HEK293T (cell line): ENCODE data around the gene RPS6KA5.

Experiments used
- ARNT ChIP-seq: fragments of 450-650 bp; IDR thresholded peaks from 2 replicates; pipeline ENCODE4 v1.6.1; 2017; ENCODE audit warnings: mild to moderate bottlenecking
- BHLHE40 ChIP-seq: fragments of 450-650 bp; IDR thresholded peaks from 2 replicates; pipeline ENCODE4 v1.6.1; 2016; ENCODE audit warnings: mild to moderate bottlenecking, moderate library complexity, borderline replicate concordance
- CTBP1 ChIP-seq: fragments of 450-650 bp; IDR thresholded peaks from 2 replicates; pipeline ENCODE4 v1.6.1; 2016; ENCODE audit warnings: borderline replicate concordance
- ELF4 ChIP-seq: fragments of 450-650 bp; IDR thresholded peaks from 2 replicates; pipeline ENCODE4 v1.6.1; 2017; ENCODE audit warnings: antibody characterized with exemption
- FOXA1 ChIP-seq: fragments of 450-650 bp; IDR thresholded peaks from 2 replicates; pipeline ENCODE4 v1.6.1; 2016; ENCODE audit warnings: mild to moderate bottlenecking
- FOXM1 ChIP-seq: fragments of 450-650 bp; IDR thresholded peaks from 2 replicates; pipeline ENCODE4 v1.6.1; 2017; ENCODE audit warnings: mild to moderate bottlenecking, borderline replicate concordance
- NFRKB ChIP-seq: fragments of 450-650 bp; IDR thresholded peaks from 2 replicates; pipeline ENCODE4 v1.6.1; 2016; ENCODE audit warnings: mild to moderate bottlenecking, moderate library complexity
- SP1 ChIP-seq: fragments of 450-650 bp; IDR thresholded peaks from 2 replicates; pipeline ENCODE4 v1.6.1; 2017
- TARDBP ChIP-seq: fragments of 450-650 bp; IDR thresholded peaks from 2 replicates; pipeline ENCODE4 v1.6.1; 2016

DNA sequence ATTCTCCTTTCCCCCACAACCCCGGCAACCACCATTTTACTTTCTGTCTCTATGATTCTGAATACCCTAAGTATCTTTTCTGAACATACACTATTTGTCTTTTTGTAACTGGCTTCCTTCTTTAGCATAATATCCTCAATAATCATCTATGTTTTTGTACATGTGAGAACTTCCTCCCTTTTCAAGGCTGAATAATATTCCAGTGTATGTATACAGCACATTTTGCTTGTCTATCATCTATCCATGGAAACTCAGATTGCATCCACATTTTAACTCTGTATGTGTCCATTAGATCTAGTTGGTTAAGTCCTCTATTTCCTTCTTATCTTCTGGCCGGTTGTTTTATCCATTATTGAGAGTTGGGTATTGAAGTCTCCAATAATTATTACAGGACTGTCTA, 180.2 kb downstream of the RPS6KA5 start:
- TF ChIP-seq TARDBP (no peak), SP1 (no peak), FOXA1 (no peak), ELF4 (no peak), FOXM1 (no peak), NFRKB (no peak), BHLHE40 (no peak), CTBP1 (no peak), ARNT (no peak)
